ENCODE results near the gene APBA3.
"Not testable (repeated sequence)": the region's sequence is repeated elsewhere in the genome, so short reads cannot be mapped to it uniquely, and the experiment has no call there.

The APBA3 gene

GRCh38 chr19:3770136-3770999 lies 8.9 kb upstream of the APBA3 start:
- no peaks in the 10 kb centered on the region for H3K9me3 ChIP-seq
- no peak for TF ChIP-seq CTCF (IDR thresholded peaks at IDR 0.05; ENCODE audit: low read depth, low read length)
- no peak overlapping the region for H3K4me3 ChIP-seq (ENCODE audit: low read depth, low read length)
- H3K36me3 ChIP-seq = peaks cover 23% of the 10 kb centered on the region
- H3K4me1 ChIP-seq = no peaks in the 10 kb centered on the region
- H3K27me3 ChIP-seq = no peaks in the 10 kb centered on the region
- DNase-seq = no peak

- Histone ChIP-seq H3K4me3 (ENCODE audit: low read depth, low read length) (no peak overlapping the region), H3K36me3 (peaks cover 26% of the 10 kb centered on the region), H3K9me3 (no peaks in the 10 kb centered on the region), H3K4me1 (no peaks in the 10 kb centered on the region), H3K27me3 (no peaks in the 10 kb centered on the region)
- no peak for TF ChIP-seq CTCF (IDR thresholded peaks at IDR 0.05; ENCODE audit: low read depth, low read length)
- DNase-seq = no peak
Observed at GRCh38 chr19:3769494-3769893, 8.0 kb upstream of the APBA3 start.

GRCh38 chr19:3768748-3769099 lies 7.2 kb upstream of the APBA3 start:
- H3K4me3 ChIP-seq (ENCODE audit: low read depth, low read length) = no peak overlapping the region
- no peak for TF ChIP-seq CTCF (IDR thresholded peaks at IDR 0.05; ENCODE audit: low read depth, low read length)
- H3K4me1 ChIP-seq = no peaks in the 10 kb centered on the region
- no peaks in the 10 kb centered on the region for H3K27me3 ChIP-seq
- H3K36me3 ChIP-seq = peaks cover 26% of the 10 kb centered on the region
- H3K9me3 ChIP-seq = no peaks in the 10 kb centered on the region
- no peak for DNase-seq

GRCh38 chr19:3768015-3768747 lies 6.7 kb upstream of the APBA3 start:
- Histone ChIP-seq H3K9me3 (no peaks in the 10 kb centered on the region), H3K4me3 (ENCODE audit: low read depth, low read length) (no peak overlapping the region), H3K4me1 (peaks cover 1% of the 10 kb centered on the region; the same call in 1 of the 2 replicates), H3K27me3 (no peaks in the 10 kb centered on the region), H3K36me3 (peaks cover 26% of the 10 kb centered on the region)
- no peak for DNase-seq
- no peak for TF ChIP-seq CTCF (IDR thresholded peaks at IDR 0.05; ENCODE audit: low read depth, low read length)

GRCh38 chr19:3767050-3767449 lies 5.6 kb upstream of the APBA3 start:
- TF ChIP-seq CTCF (IDR thresholded peaks at IDR 0.05; ENCODE audit: low read depth, low read length) = no peak
- DNase-seq = no peak
- Histone ChIP-seq H3K4me1 (peaks cover 2% of the 10 kb centered on the region; the same call in 1 of the 2 replicates), H3K4me3 (ENCODE audit: low read depth, low read length) (no peak overlapping the region), H3K36me3 (peaks cover 26% of the 10 kb centered on the region), H3K9me3 (no peaks in the 10 kb centered on the region), H3K27me3 (no peaks in the 10 kb centered on the region)

GRCh38 chr19:3766520-3766919 lies 5.0 kb upstream of the APBA3 start:
- TF ChIP-seq CTCF (IDR thresholded peaks at IDR 0.05; ENCODE audit: low read depth, low read length) = no peak
- no peak for DNase-seq

GRCh38 chr19:3765757-3766156 lies 4.3 kb upstream of the APBA3 start:
- not testable (repeated sequence) for H3K9me3 ChIP-seq; H3K4me3 ChIP-seq (ENCODE audit: low read depth, low read length); H3K4me1 ChIP-seq; DNase-seq; H3K27me3 ChIP-seq
- peaks cover 26% of the 10 kb centered on the region for H3K36me3 ChIP-seq

More at GRCh38 chr19:3766520-3766919, 5.0 kb upstream of the APBA3 start:
- H3K4me3 ChIP-seq (ENCODE audit: low read depth, low read length) = no peak overlapping the region
- H3K36me3 ChIP-seq = peaks cover 26% of the 10 kb centered on the region
- no peaks in the 10 kb centered on the region for H3K27me3 ChIP-seq
- no peaks in the 10 kb centered on the region for H3K9me3 ChIP-seq
- peaks cover 2% of the 10 kb centered on the region; the same call in 1 of the 2 replicates for H3K4me1 ChIP-seq
